MM.1S (cell line): Measurements from ENCODE around the gene GJB2.

Experiments used
- DNase-seq: peaks from one replicate; pipeline ENCODE4 v3.0.0-alpha.2; 2015
- H2AFZ ChIP-seq: fragments of 300-600 bp; sonication (generic); 2 replicates; pipeline ENCODE4 v1.6.0; 2016; ENCODE audit warnings: antibody characterized with exemption, low read length
- H3F3A ChIP-seq: fragments of 300-600 bp; sonication (generic); 2 replicates; pipeline ENCODE4 v1.6.1; 2016; ENCODE audit warnings: mild to moderate bottlenecking, antibody characterized with exemption, low read length, moderate library complexity, mixed read lengths; ENCODE audit not compliant: insufficient read depth
- H3K27ac ChIP-seq: fragments of 300-600 bp; sonication (generic); 2 replicates; pipeline ENCODE4 v1.5.1; 2016; ENCODE audit warnings: mild to moderate bottlenecking, low read length
- H3K27me3 ChIP-seq: fragments of 300-600 bp; sonication (generic); replicated peaks from 2 replicates; pipeline ENCODE4 v1.6.0; 2016; ENCODE audit warnings: low read length; ENCODE audit not compliant: insufficient read depth
- H3K36me3 ChIP-seq: fragments of 300-600 bp; sonication (generic); replicated peaks from 2 replicates; pipeline ENCODE4 v1.6.1; 2016; ENCODE audit warnings: mild to moderate bottlenecking, low read length, mixed read lengths; ENCODE audit not compliant: insufficient read depth
- H3K4me1 ChIP-seq: fragments of 300-600 bp; sonication (generic); 2 replicates; pipeline ENCODE4 v1.6.1; 2016; ENCODE audit warnings: low read length, mixed read lengths
- H3K4me2 ChIP-seq: fragments of 300-600 bp; sonication (generic); 2 replicates; pipeline ENCODE4 v1.6.0; 2016; ENCODE audit warnings: low read depth, low read length
- H3K4me3 ChIP-seq: fragments of 300-600 bp; sonication (generic); 2 replicates; pipeline ENCODE4 v1.5.1; 2016; ENCODE audit warnings: low read length, mixed read lengths
- H3K79me2 ChIP-seq: fragments of 300-600 bp; sonication (generic); 2 replicates; pipeline ENCODE4 v1.6.1; 2016; ENCODE audit warnings: mixed run types, low read length, mixed read lengths
- H3K9ac ChIP-seq: fragments of 300-600 bp; sonication (generic); 2 replicates; pipeline ENCODE4 v1.6.1; 2016; ENCODE audit warnings: low read length, mixed read lengths
- H3K9me2 ChIP-seq: fragments of 300-600 bp; sonication (generic); replicated peaks from 2 replicates; pipeline ENCODE4 v1.6.1; 2016; ENCODE audit warnings: mild to moderate bottlenecking, low read length, mixed read lengths; ENCODE audit not compliant: insufficient read depth
- H3K9me3 ChIP-seq: fragments of 300-600 bp; sonication (generic); replicated peaks from 2 replicates; pipeline ENCODE4 v1.6.1; 2016; ENCODE audit warnings: mild to moderate bottlenecking, low read length, mixed read lengths; ENCODE audit not compliant: insufficient read depth
- H4K20me1 ChIP-seq: fragments of 300-600 bp; sonication (generic); 2 replicates; pipeline ENCODE4 v1.6.1; 2016; ENCODE audit warnings: mild to moderate bottlenecking, low read length, moderate library complexity, mixed read lengths; ENCODE audit not compliant: insufficient read depth
- EZH2 ChIP-seq: fragments of 300-600 bp; sonication (generic); optimal IDR thresholded peaks from 2 replicates; pipeline ENCODE3; 2017; ENCODE audit warnings: low read depth, mild to moderate bottlenecking, antibody characterized with exemption, low read length, mixed read lengths
- EZH2phosphoT487 ChIP-seq: fragments of 300-600 bp; sonication (generic); IDR thresholded peaks from 2 replicates; pipeline ENCODE4 v1.6.1; 2018; ENCODE audit warnings: antibody characterized with exemption, low read length
- TF ChIP-seq, protein P1 (sequence below): fragments of 300-600 bp; sonication (generic); IDR thresholded peaks from 2 replicates; pipeline ENCODE4 v1.5.1; 2016; ENCODE audit warnings: antibody characterized with exemption, low read length, mixed read lengths

GJB2 gene

DNA sequence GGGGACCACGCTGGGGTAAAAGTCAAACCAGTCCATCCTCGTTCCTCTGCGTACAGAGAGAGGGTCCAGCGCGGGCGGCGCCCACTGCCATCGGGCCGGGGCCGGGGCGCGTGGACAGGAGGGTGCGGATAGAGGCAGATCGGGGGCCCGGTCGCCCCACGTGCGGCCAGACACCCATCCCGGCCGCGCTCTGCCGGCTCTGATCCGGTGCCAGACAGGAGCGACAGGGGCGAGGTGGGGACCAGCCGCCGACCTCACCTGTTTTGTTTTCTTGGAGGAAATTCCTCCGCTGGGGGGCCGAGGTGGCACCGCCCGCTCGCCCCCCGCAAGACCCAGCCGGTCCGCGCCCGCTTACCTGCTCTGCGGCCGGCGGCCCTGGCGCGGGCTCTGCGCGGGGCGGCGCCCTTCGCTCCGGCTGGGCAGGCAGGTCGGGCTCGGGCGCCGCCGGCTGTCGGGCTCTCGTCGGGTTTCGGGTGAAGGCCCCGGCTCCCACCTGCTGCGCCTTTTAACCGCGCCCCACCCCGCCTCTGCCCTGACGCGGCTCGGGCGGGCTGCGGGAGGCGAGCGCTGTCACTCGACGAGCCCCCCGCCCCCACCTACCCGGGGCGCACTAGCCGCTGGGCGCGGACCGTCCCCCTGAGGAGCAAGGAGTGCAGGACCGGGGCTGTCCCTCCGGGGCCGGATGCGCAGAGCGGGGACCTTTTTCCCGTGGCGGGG, 39.3 kb upstream of the GJB2 start, which contains the start of gene GJB6:
GJB6 (minus strand) TSS at position 481 of the 717 bp plus-strand sequence. CDS start 8,839 bp downstream, outside the sequence.
- no peaks in the 10 kb centered on the region for H4K20me1 ChIP-seq
- no peak within 1 kb of the TSS for H3K4me2 ChIP-seq
- no peak for TF ChIP-seq EZH2
- TF ChIP-seq EZH2phosphoT487: no peak
- TF ChIP-seq, protein P1, sequence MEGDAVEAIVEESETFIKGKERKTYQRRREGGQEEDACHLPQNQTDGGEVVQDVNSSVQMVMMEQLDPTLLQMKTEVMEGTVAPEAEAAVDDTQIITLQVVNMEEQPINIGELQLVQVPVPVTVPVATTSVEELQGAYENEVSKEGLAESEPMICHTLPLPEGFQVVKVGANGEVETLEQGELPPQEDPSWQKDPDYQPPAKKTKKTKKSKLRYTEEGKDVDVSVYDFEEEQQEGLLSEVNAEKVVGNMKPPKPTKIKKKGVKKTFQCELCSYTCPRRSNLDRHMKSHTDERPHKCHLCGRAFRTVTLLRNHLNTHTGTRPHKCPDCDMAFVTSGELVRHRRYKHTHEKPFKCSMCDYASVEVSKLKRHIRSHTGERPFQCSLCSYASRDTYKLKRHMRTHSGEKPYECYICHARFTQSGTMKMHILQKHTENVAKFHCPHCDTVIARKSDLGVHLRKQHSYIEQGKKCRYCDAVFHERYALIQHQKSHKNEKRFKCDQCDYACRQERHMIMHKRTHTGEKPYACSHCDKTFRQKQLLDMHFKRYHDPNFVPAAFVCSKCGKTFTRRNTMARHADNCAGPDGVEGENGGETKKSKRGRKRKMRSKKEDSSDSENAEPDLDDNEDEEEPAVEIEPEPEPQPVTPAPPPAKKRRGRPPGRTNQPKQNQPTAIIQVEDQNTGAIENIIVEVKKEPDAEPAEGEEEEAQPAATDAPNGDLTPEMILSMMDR: no peak
- H3K36me3 ChIP-seq: no peaks in the 10 kb centered on the region
- H3F3A ChIP-seq: no peaks in the 10 kb centered on the region
- no peaks in the 10 kb centered on the region for H3K4me1 ChIP-seq
- H3K9me2 ChIP-seq: no peaks in the 10 kb centered on the region
- no peaks in the 10 kb centered on the region for H3K79me2 ChIP-seq
- H3K27ac ChIP-seq: no peak within 1 kb of the TSS
- H3K9ac ChIP-seq: no peak within 1 kb of the TSS
- H3K9me3 ChIP-seq: no peaks in the 10 kb centered on the region
- no peaks in the 10 kb centered on the region for H3K27me3 ChIP-seq
- no peak for DNase-seq
- H2AFZ ChIP-seq: no peak within 1 kb of the TSS
- H3K4me3 ChIP-seq: no peak within 1 kb of the TSS

DNA sequence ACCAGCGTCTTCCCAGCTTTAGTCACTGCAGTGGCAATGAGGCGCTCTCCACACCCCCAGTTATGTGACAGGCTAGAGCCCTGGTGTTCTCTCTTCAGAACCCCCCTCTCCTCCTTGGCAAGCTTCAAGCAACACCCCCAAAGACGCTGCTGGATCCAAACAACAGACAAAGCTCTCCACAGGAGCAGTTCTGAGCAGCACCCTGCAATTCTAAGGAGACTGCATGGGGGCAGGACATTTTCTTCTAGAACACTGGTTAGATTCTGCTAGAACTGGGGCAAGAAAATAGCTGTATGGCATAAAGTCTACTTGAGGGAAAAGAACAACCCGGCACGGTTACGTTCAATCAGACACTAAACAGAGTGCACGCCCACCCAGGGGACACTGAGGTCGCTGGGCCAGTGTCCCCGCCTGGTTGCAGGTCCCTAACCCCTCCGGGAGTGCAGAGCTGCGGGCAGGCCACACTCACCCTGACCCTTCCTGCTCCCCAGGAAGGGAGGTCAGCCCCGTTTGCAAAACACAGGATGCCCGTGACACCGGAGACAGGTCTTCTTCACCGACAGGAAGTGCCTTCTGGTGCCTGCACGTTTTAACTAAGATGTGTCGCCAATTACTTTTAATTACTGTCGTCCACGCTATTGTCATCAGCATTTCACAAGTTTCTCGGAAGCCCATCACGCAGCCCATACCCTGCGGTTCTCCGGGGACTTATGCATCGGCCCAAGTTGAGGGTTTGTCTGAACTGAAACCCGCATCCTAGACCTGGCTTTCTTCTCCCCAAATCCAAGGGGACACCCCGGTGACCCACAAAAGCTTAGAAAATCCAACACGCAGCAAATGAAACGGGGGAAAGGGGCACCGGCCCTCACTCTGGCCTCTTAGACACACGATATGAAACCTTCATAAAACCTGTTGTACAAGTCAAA, 38.4 kb upstream of the GJB2 start:
- H3F3A ChIP-seq: no peaks in the 10 kb centered on the region
- no peak overlapping the region for H3K9ac ChIP-seq
- no peak for DNase-seq
- TF ChIP-seq EZH2 (no peak), EZH2phosphoT487 (no peak)
- TF ChIP-seq, protein P1: no peak
- H2AFZ ChIP-seq: no peak overlapping the region
- H3K4me1 ChIP-seq: no peaks in the 10 kb centered on the region
- H3K4me3 ChIP-seq: no peak overlapping the region
- no peaks in the 10 kb centered on the region for H3K79me2 ChIP-seq
- H3K36me3 ChIP-seq: no peaks in the 10 kb centered on the region
- H3K27ac ChIP-seq: no peak overlapping the region
- no peak overlapping the region for H3K4me2 ChIP-seq
- no peaks in the 10 kb centered on the region for H3K27me3 ChIP-seq
- H4K20me1 ChIP-seq: no peaks in the 10 kb centered on the region
- H3K9me2 ChIP-seq: no peaks in the 10 kb centered on the region
- H3K9me3 ChIP-seq: no peaks in the 10 kb centered on the region

- Histone ChIP-seq H3K4me3 (no peak overlapping the region), H3K36me3 (no peaks in the 10 kb centered on the region), H4K20me1 (no peaks in the 10 kb centered on the region), H2AFZ (no peak overlapping the region), H3K9me3 (no peaks in the 10 kb centered on the region), H3K9me2 (no peaks in the 10 kb centered on the region), H3K79me2 (no peaks in the 10 kb centered on the region), H3K27me3 (no peaks in the 10 kb centered on the region), H3K9ac (no peak overlapping the region), H3K4me2 (no peak overlapping the region), H3F3A (no peaks in the 10 kb centered on the region), H3K4me1 (no peaks in the 10 kb centered on the region), H3K27ac (no peak overlapping the region)
- TF ChIP-seq EZH2: no peak
- no peak for TF ChIP-seq EZH2phosphoT487
- TF ChIP-seq, protein P1: no peak
- DNase-seq: no peak
Observed at GRCh38 chr13:20227730-20228129, 35.0 kb upstream of the GJB2 start.
